Psoas muscle (tissue), 8 donors: Measurements from ENCODE around the gene LRBA. TPM values are rescaled to one million over a fixed set of nuclear protein-coding genes. Genes with fewer than 3 reads are reported as not detected.

Experiments
- ATAC-seq, 4 donors: fragments of 200-7000 bp; cut with Tn5 transposase; one replicate each; pipeline ENCODE4 v1.9.1; 2020; ENCODE audit warnings: moderate library complexity in 3 of 4, mild to moderate bottlenecking in 2 of 4
- DNase-seq, 2 donors: peaks; one replicate each; pipeline ENCODE4 v3.0.0-alpha.2; 2020
- H3K27ac ChIP-seq: fragments of 200-600 bp; one replicate; pipeline ENCODE4 v1.8.0; 2022
- H3K27me3 ChIP-seq, 3 donors: fragments of 200-600 bp in 1 of 3; one replicate each; pipeline versions ENCODE4 v1.6.1 to v1.8.0; 2013 to 2022; ENCODE audit warnings: low read length in 2 of 3, mild to moderate bottlenecking in 2 of 3, moderate library complexity in 1 of 3; ENCODE audit not compliant: insufficient read depth in 3 of 3
- H3K36me3 ChIP-seq, 2 donors: fragments of 200-600 bp in 1 of 2; one replicate each; pipeline versions ENCODE4 v1.6.1 to v1.8.0; 2013 to 2022; ENCODE audit warnings: low read depth in 1 of 2, mild to moderate bottlenecking in 1 of 2, moderate library complexity in 1 of 2; ENCODE audit not compliant: insufficient read depth in 1 of 2
- H3K4me1 ChIP-seq: fragments of 200-600 bp; one replicate; pipeline ENCODE4 v1.8.0; 2022
- H3K4me3 ChIP-seq: fragments of 200-600 bp; one replicate; pipeline ENCODE4 v1.8.0; 2022; ENCODE audit warnings: mild to moderate bottlenecking
- H3K9me3 ChIP-seq: fragments of 200-600 bp; one replicate; pipeline ENCODE4 v1.8.0; 2022
- WGBS, 3 donors: extraction: QIAGEN DNeasy Blood & Tissue Kit; methylation state at CpG; one replicate each; pipeline versions ENCODE4 v1.1.6 to v1.1.7; 2013; 5-methylcytosine and 5-hydroxymethylcytosine counted together
- intact Hi-C, 2 donors: fragments of 100-400 bp; cut with DNase I; formaldehyde crosslinking; loops; one replicate each; pipeline versions ENCODE4 v1.11.0 to v1.14.2; 2022
- polyA plus RNA-seq, 3 donors: library from polyadenylated mRNA; stranded (reverse); fragments of 200-250 nt; gene quantifications; one replicate each; pipeline ENCODE4 v1.2.3, GENCODE V29; 2013
- total RNA-seq, 4 donors: library from RNA; stranded (reverse); fragmentation: NEBNext Ultra II Directional in 2 of 4; extraction: Animal tissue kit (Norgen Biotek cat#: 25700) in 2 of 4; gene quantifications; one replicate each; pipeline versions ENCODE4 v1.2.1 to v1.2.4, GENCODE V29; 2021 to 2023
- TF ChIP-seq, protein P1 (sequence below): fragments of 200-600 bp; IDR thresholded peaks from one replicate; pipeline ENCODE4 v1.8.0; 2022; ENCODE audit warnings: antibody characterized with exemption
- donor health status: healthy with polysubstance abuse.
- donor health status: DM: no; HTN: no; CAD: no; lungs with moderate emphysema.
- donor health status: Bipolar disorder and iron deficiency.
- donor health status: healthy.
- donor health status: DM: yes; HTN: yes; CAD: no.
- donor health status: DM: no; HTN: no; CAD: no.
- donor health status: DM: no; HTN: no; CAD: no.
- donor health status: DM: yes; HTN: yes; CAD: no.

LRBA gene
- total and polyA plus RNA-seq, 7 donors, result 2.9 to 10.6 (median 6.4) TPM

DNA sequence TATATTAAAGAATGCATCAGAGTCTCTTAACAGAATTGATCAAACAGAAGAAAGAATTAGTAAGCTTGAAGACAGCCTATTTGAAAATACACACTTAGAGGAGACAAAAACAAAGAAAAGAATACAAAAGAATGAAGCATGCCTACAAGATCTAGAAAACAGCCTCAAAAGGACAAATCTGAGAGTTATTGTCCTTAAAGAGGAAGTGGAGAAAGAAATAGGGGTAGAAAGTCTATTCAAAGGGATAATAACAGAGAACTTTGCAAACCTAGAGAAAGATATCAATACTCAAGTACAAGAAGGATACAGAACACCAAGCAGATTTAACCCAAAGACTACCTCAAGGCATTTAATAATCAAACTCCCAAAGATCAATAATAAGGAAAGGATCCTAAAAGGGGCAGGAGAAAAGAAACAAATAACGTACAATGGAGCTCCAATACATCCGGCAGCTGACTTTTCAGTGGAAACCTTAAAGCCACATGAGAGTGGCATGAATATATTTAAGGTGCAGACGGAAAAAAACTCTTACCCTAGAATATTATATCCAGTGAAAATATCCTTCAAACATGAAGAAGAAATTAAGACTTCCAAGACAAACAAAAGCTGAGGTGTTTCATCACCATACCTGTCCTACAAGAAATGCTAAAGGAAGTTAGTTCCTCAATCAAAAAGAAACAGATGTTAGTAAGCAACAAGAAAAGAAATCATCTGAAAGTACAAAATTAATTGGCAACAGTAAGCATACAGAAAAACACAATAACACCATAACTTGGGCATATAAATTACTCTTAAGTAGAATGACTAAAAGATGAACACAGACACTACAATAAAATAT lies 36.1 kb downstream of the LRBA start:
- H3K36me3 ChIP-seq, result no peaks in the 10 kb centered on the region
- ATAC-seq (no peak), DNase-seq (no peak)
- 99% methylated on average over 3 of the region's 3 CpGs for WGBS, 3 donors
- no peaks in the 10 kb centered on the region for H3K27me3 ChIP-seq
- H3K4me1 ChIP-seq, result no peaks in the 10 kb centered on the region
- no peak overlapping the region for H3K27ac ChIP-seq
- H3K4me3 ChIP-seq, result no peak overlapping the region
- H3K9me3 ChIP-seq, result no peaks in the 10 kb centered on the region
- intact Hi-C loops, result no loop called here
- TF ChIP-seq, protein P1, sequence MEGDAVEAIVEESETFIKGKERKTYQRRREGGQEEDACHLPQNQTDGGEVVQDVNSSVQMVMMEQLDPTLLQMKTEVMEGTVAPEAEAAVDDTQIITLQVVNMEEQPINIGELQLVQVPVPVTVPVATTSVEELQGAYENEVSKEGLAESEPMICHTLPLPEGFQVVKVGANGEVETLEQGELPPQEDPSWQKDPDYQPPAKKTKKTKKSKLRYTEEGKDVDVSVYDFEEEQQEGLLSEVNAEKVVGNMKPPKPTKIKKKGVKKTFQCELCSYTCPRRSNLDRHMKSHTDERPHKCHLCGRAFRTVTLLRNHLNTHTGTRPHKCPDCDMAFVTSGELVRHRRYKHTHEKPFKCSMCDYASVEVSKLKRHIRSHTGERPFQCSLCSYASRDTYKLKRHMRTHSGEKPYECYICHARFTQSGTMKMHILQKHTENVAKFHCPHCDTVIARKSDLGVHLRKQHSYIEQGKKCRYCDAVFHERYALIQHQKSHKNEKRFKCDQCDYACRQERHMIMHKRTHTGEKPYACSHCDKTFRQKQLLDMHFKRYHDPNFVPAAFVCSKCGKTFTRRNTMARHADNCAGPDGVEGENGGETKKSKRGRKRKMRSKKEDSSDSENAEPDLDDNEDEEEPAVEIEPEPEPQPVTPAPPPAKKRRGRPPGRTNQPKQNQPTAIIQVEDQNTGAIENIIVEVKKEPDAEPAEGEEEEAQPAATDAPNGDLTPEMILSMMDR, result no peak

DNA sequence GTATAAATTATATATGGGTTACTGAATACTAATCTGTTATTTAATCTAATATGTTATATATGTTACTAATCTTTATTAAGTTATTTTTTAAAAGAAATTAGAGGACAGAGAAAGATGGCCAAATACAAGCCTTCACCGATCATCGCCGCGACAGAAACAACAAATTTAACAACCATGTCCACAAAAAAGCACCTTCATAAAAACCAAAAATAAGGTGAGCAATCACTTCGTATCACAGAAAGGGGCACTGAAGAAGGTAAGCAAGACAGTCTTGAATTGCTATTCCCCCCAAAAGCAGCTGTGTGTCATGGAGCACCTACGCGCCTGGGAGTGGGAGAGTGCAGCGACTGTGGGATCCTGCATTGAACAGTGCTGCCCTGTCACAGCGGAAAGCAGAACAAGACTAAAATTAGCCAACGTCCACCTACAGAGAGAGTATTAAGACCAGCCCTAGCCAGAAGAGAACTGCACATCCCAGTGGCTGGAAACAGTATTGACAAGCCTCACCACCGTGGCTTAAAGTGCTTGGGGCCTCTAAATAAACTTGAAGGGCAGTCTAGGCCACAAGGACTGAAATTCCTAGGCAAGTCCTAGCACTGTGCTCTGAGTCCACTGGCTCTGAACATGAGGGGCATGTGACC lies 38.5 kb downstream of the LRBA start:
- DNase-seq (no peak), ATAC-seq (no peak)
- H3K27me3 ChIP-seq, result no peaks in the 10 kb centered on the region
- WGBS, 3 donors, result 80 to 82% (median 81%) methylated on average over 11 of the region's 11 CpGs
- H3K4me3 ChIP-seq, result no peak overlapping the region
- H3K9me3 ChIP-seq, result no peaks in the 10 kb centered on the region
- no peaks in the 10 kb centered on the region for H3K36me3 ChIP-seq
- H3K27ac ChIP-seq, result no peak overlapping the region
- H3K4me1 ChIP-seq, result peaks cover 9% of the 10 kb centered on the region
- intact Hi-C loops, result no loop called here
- TF ChIP-seq, protein P1, result no peak

DNA sequence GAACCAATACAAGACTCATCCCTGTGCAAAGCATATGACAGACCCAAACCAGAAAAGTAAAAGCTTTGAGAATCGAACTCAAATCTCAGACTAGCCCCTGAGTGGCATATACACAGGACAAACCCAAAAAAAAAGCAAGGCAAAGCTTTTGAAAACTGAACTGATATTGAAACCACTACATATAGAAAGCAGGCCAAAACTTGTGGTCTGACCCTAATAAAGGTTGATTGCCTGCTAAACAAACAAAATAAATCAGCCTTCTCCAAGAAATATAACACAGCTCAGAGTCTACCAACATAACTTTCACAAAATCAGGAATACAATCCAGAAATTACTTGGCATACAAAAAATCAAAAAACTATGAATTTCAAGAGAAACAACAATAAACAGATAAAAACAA lies 40.3 kb downstream of the LRBA start:
- TF ChIP-seq, protein P1, result no peak
- 83 to 96% (median 92%) methylated on average over 1 of the region's 1 CpG for WGBS, 3 donors
- no peak overlapping the region for H3K4me3 ChIP-seq
- no peaks in the 10 kb centered on the region for H3K36me3 ChIP-seq
- intact Hi-C loops, result no loop called here
- no peak for ATAC-seq
- no peaks in the 10 kb centered on the region for H3K9me3 ChIP-seq
- H3K4me1 ChIP-seq, result peaks cover 9% of the 10 kb centered on the region
- no peak overlapping the region for H3K27ac ChIP-seq
- H3K27me3 ChIP-seq, result no peaks in the 10 kb centered on the region
- DNase-seq, result no peak

DNA sequence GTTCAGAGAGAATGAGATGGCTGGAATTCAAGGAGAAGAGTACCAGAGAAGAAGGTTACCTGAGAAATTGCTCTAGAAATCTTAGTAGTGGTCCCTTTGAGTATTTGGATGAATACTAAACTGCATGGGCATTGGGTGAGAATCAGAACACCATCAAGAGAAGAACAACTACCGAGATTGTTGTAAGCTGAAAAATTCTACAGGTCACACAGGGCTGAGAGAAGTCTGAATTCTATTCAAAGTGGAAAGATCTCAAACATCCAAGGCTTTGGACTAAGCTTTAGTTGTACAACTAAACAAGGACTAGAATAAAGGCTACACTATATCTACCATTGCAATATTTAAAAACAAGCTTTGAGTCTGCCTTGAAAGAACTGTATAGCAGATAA lies 40.8 kb downstream of the LRBA start:
- Histone ChIP-seq H3K27ac (no peak overlapping the region), H3K36me3 (no peaks in the 10 kb centered on the region), H3K4me3 (no peak overlapping the region), H3K4me1 (peaks cover 9% of the 10 kb centered on the region), H3K27me3 (no peaks in the 10 kb centered on the region), H3K9me3 (no peaks in the 10 kb centered on the region)
- intact Hi-C loops, result no loop called here
- no peak for ATAC-seq
- TF ChIP-seq, protein P1, result no peak
- DNase-seq, result no peak
- 88 to 93% (median 93%) methylated on average over 1 of the region's 1 CpG for WGBS, 3 donors
